ENCODE results near the gene PARVA.
A peak's percentile ranks its signal among the peaks of the same experiment; 100 is the strongest.

The PARVA gene

DNA sequence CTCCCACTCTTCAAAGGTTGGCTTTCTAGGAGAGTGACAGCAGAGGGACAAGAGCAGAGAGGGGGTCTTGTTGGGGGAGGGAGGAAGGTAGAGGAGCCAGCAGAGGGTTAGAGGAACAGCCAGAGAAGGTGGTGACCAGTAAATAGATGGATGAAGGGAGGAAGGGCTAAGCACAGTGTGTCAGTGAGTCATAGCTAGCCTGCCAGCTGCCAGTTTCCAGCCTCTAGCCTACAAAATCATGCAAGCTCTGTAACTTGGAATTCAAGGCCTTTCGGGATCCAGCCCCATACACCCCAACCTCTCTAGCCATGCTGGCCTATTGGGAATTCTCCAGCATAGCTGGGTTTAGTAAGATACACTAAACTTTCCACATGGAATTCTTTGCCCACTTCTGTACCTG is 149.4 kb downstream of the PARVA start:
- DNase-seq (ENCODE audit: low read depth, low spot score) = no peak

DNA sequence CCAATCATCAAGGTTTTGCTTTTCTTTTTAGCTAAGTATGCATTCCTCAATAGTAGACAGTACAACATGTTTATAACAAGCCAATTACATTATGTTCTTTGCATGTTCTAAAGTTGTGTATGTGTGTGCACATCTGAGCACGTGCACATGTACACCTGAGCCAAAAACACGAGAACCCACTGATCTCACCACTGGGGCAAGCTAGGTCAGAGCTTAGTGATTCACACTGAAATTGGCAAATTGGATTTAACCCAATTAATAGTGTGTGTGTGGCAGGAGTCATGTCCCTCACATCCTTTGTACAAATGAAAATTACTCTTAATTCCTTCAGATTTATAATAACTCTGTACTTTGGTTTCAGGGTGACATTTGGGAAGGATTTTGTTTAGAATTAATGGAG is 151.1 kb downstream of the PARVA start:
- no peak for DNase-seq (ENCODE audit: low read depth, low spot score)

DNA sequence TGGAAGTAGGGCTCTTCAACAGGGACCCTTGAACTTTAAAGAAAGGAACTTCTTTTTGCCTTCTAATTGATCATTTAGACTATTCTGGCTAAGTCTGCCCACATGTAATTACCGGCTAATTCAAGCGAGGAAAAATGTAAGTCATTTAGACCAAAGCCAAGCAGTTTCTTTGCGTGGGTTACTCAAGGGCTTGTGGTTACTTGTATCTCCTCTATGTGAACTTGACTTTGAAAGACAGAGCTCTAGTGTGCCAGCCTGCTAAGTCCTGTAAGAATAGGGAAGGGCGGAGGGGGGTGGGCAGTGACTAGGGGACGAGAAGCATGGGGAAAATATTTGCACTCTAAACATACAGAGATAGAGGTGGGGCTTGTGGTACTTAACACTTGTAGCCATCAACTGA is 151.7 kb downstream of the PARVA start:
- no peak for DNase-seq (ENCODE audit: low read depth, low spot score)

DNA sequence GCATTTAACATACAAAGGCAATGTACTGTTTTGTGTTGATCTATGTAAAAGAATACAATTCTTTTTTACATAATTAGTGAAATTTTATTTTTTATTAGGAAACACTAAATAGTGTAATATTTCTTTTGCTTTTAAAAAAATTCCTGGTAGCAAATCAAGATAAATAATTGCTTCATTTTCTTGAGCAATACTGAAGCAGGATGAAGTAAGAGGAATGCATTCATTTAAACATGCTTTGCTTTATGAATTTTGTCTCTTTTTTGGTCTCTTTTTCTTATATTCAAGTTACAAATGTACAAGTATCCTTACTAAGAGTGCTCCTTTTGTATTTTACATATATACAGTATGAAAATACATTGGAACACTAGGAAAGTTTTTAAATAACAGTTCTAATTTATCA is 152.4 kb downstream of the PARVA start:
- DNase-seq (ENCODE audit: low read depth, low spot score) = no peak

DNA sequence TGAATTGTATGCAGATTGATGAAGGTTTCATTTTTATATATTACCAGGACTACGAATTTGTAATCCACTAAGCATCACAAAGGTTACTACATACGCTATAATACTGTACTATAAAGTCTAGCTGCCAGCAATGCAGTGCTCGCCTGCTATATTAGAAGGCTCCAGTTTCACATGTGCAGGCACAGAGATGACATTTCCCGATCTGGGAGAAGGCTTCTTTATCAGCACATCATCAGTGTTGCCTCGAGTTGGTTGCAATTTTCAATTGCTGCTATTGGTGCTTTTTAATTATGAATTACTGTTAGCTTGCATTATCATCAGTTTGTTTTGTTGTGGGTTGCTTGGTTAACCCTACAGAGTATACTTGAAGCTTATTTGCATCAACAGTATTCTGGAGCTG is 153.6 kb downstream of the PARVA start:
- no peak for DNase-seq (ENCODE audit: low read depth, low spot score)

DNA sequence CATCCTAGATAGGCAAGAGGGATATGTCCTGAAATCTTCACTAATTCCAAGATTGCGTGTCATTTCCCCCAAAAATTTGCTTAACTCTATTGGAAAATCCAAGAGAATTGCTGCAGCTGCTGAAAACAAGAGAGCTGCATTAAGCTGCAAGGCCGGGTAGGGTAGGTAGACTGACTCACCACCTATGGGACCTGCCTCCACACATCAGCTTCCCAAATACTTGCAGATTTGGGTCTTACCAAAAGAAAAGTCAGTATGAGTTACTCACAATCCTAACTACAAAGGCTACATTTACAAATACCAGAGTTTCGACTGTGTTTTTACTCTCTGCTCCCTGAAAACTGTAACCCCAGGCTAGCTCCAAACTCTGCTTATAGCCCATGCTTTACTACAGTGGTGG is 154.3 kb downstream of the PARVA start:
- DNase-seq (ENCODE audit: low read depth, low spot score) = no peak

DNA sequence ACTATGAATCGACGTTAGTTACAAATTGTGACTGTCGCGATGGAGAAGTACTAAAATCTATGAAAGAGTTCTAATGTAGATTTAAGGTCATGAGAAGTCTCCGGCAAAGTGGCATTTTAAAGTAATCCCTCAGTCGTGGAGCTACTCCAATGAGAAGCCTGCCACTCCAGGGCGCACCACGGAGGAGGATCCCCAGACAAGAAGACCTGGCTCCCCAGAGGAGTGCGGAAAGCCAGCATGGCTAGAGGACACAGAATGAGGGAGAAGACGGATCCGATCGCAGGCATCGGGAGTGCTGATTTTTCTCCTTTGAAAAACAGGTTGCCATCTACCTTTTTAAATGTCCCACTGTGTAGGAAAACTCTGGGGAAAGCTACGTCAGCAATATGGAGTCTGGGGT is 155.2 kb downstream of the PARVA start:
- DNase-seq (ENCODE audit: low read depth, low spot score) = no peak

DNA sequence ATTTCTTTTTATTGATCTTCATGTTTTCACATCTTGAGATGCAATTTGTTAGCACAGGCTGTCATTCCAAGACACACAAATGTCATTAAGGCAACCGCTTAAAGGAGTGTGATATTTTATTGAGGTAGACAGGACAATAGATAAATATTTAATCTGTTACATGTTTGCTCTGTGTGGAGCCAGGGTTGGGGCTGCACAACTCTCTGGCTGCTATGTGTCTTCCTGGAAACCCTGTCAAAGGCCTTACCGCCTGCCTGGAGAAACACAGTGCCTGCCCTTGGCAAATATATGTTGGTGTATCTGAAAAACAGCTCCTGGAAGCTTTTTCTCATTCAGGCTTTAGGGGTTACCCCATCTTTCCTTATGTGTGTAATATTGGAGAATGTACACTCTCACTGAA is 157.2 kb downstream of the PARVA start:
- no peak for DNase-seq (ENCODE audit: low read depth, low spot score)

DNA sequence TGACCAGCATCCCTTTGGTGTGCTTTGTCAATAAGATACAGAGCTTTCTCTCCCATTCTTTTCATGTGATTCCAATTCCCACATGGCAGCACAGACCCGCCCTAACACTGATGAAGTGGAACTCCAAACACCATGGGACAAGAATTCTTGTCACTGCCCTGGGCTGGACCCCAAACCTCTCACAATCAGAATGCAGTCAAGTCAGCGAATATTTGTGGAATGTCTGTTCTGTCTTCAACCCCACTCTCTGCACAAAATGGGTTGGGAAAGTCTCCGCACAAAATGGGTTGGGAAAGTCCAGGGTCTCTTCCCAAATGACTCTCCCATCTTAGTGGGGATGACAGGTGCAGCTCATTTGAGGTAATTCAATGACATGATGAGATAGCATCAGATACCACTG is 157.9 kb downstream of the PARVA start:
- no peak for DNase-seq (ENCODE audit: low read depth, low spot score)

DNA sequence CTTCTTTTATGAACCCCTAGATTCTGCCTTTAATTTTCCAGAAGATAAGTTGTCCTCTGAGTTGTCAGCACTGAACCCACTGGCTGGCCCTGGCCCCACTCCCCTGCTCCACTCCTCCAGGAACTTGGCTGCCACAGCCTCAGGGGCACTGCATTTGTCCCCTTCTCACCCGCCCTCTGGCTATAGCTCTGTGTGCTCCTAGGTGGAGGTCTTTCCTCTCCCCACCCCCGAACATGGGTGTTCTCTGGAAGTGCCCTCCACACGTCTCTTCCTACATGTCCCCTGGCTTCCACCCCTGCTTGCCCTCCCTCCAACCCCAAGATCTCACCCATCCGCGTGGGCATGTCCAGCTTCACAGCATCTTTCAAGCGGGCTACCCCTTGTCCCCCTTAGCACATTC is 159.2 kb downstream of the PARVA start:
- no peak for DNase-seq (ENCODE audit: low read depth, low spot score)

DNA sequence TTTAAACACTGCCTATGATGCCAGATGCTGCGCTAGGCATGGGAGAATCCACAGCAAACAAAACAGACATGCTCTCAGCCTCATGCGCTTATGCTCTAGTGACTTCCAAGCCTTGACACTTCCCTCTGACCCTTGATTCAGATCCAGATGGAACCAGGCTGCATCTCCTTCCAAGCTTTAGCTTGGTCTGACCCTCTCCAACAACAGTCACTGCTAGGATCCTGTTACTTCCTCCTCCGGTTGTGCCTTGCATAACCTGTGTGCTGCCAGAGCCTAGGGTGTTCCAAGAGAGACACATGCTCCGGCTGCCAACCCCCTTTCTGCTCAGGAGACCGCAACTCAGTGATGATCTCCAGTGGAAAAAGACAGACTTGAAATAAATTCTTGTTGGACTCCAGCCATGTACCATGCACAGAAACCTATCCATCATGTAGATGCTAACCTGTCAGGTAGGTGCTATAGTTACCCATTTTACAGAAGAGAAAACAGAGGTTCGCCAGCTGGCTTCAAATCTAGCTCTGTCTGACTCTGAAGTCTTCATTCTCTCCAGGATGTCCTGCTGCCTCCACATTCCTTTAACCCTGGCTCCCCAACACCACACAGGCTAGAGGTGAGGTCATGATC is 160.5 kb downstream of the PARVA start:
- DNase-seq (ENCODE audit: low read depth, low spot score) = no peak

DNA sequence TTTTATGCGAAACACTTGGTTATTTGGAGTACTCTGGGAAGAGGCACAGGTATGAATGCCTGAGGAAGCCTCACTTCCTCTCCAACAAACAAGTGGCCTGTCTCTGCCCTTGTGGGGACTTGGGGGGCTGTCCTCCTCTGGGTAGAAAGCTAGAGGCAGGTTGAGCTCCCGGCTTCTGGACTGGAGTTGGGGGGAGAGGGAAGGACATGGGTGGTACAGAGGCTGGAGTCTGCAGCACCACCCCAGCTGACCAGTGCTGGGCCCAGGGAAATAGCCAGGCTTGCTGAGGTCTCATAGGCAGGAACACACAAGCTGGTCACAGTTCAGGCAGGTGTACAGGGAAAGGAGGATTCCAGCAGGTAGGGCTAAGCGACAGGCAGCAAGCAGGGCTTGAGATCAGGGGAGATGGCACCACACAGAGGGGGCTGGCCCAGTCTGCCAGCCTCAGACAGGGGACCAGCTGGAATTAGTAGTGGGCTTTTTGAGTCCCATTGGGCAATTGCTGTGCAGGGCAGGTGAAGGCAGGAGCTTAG is 161.6 kb downstream of the PARVA start:
- no peak for DNase-seq (ENCODE audit: low read depth, low spot score)

DNA sequence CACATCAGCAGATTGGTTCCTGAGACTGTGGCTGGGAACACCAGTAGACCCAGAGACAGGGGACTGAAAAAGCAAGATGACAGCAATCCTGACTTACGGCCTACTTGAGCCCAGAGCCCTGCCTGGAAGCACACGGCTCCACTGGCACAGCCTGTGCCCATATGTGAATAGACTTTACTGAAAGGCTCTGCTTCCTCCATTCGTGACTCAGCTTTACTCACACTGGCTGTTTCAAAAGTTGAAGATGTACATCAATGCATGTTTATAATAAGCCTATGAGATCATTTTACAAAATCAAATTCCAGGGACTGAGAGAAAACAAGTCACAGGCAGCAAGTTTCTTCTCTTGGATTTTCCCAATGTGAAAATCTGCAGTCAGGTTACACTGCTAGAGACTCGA is 162.2 kb downstream of the PARVA start:
- DNase-seq (ENCODE audit: low read depth, low spot score) = peak; percentile 40

DNA sequence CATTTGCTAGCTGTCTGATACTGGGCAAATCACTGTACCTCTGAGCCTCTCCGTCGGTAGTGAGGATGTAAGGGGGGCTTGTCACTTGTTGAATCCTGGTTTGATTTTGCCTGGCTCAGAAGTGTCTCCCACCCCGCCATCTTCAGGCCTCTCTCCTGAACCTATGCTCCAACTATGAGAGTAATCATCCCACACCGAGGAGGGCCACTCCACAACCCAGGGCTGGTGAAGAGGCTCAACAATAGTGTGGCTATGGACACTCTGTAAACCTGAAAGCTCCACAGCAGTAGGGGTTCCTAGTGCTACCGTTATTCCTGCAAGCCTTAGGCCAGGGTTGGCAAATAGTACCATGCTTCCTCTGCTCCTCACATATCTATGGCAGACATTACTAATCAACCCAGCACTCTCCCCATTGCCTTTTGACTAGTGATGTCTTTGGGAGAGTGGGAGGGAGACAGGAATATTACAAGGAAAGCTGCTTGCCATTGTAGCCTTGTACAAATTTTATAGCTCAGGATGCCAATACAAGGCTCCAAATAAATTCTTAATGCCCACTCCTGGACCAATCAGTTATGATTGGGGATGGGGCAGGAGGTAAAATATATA is 162.8 kb downstream of the PARVA start:
- DNase-seq (ENCODE audit: low read depth, low spot score) = no peak

DNA sequence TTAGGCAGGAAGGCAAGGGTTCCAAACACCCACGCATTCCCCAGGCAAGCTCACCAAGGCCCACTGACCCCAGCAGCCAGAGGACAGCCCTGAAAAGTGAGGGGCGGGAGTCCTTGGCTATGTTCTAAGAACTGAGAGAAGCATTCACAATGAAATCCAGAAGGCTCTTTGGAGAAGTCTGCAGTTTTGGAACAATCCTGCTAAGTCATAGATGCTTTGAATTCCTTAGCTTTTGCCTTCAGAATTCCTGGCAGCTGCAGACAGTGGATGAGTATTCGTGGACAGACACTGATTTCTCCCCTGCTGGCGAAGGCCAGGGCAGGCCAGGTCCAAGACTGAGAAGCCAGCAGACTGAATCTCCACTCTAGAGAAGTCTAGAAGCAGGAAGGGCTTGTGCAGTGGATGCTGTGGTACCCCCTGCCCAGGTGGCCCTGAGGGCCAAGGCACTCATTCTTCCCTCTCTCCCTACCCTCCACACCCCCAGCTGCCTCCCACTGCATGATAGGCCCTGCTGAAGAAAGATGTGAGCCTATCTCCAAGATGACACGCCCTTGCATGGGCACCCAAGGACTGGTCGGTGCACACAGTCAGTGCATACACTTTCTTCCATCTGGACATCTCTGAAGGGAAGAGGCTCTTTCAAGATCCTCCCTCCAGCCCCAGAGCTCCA is 163.7 kb downstream of the PARVA start:
- DNase-seq (ENCODE audit: low read depth, low spot score) = no peak

DNA sequence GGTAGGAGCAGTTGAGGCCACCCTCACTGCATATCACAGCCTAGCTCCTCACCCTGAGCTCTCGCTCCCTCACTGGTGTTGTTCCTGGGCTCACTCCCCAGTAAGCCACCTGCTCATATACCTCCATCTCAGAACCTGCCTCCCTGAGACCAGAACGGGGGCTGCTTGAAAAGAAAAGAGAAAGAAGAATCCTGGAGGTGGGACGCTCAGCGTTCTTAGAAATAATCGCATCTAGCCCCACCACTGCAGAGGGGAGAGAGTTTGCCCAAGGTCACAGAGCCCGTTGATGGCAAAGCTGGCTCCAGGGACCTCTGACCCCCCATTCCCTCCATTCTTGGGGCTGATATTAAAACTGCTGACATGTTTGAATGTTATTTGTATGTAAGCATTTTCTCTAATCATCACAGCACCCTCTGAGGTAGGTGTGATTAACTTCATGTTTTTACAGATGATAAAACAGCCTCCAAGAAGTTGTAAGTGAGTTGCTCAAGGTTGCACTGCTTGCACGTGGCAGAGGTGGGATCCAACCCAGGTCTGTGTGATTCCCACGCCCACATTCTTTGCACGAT is 164.3 kb downstream of the PARVA start:
- DNase-seq (ENCODE audit: low read depth, low spot score) = no peak

DNA sequence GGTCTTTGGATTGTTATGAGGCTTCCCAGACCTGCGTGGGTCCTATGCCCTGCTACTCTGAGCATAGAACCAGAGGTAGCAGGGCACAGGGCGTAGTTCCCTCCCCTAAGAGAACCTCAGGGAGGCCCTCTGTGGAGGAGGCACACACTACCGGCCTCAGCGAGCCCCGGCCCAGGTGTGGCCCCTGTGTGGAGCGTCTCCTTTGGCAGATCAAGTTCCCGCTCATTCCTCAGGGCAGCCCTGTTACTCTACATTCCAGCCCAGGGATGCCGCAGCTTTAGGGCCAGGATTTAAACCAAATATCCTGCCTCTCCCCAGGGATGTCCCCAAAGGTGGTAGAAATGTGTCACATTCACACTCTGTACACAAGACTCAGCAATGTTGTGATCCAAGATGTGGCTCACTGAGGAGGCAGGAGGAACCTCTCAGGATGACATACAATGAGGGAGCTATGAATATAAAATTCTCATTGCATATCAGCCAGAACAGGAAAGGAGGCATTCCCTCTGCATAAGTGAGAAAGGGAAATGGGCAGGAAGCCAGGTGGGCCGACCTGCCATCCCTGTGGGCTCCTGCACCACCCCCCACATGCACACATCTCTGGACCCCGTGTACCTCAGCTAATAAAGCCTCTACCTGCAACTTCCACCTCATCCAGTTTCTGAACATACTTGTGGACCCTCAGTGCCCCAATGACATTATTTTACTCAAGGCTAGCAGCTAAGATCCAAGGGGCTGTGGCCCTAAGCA is 165.0 kb downstream of the PARVA start:
- no peak for DNase-seq (ENCODE audit: low read depth, low spot score)

DNA sequence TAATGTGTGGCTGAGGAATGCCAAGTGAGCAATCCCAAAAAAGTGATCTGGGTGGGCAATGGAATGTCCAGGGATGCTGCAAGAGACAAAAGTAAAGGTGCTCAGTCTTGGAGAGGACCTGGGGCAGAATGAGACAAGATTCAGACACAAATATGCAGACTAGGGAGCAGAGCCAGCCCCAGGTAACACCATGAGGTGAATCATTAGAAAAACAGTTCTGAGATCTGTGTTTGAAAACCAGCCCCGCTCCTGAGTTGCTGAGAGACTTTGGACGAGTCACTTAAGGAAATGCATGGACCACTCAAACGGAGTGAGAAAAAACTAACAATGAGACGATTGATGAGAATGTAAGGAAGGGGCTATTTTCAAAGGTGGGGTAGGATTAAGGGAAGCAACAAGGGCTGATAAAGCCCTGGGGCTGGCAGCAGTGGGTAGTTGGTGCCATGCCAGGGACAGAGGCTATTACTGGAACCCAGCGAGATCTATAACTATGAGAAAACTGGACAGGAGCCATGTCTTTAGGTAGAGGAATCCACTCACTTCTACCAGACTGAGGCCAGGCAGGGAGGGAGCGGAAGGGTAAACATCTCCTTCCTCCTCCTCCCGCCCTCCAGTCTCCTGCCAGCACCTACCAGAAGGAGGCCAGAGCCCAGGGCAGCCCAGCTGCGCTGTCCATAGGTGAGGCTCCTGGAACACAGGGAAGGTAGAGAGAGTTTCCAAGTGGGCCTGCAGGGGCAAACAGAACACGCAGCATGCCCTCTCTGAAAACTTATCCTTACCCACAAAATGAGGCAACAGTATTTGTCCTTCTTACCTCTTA is 166.4 kb downstream of the PARVA start:
- no peak for DNase-seq (ENCODE audit: low read depth, low spot score)

DNA sequence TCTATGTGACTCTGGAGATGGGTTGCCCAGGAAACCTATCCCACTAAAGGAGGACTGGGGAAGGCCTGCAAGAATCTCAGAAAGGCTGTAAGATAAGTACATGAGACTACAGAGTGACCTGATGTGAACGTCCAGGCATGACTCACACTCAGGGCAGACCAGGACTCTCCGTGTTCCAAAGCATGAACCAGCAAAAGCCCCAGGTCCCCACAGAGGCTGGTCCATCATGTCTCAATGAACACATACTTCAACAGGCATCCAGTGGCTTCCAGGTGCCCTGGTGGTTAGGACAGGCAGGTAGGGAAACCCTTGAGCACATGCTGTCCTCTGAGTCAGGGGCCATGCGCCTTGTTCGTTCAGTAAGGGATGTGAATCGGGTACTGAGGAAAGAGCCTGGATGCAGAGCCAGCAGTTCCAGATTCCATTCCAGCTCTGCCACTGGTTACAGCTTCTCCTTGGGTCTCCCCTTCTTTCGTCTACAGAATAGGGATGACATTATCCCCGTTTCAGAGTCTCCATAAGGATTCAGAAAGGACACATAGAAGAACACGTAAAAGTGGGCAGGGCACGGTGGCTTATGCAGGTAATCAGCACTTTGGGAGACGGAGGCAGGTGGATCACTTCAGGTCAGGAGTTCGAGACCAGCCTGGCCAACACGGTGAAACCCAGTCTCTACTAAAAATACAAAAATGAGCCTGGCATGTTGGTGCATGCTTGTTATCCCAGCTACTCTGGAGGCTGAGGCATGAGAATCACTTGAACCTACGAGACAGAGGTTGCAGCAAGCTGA is 167.8 kb downstream of the PARVA start:
- no peak for DNase-seq (ENCODE audit: low read depth, low spot score)

DNA sequence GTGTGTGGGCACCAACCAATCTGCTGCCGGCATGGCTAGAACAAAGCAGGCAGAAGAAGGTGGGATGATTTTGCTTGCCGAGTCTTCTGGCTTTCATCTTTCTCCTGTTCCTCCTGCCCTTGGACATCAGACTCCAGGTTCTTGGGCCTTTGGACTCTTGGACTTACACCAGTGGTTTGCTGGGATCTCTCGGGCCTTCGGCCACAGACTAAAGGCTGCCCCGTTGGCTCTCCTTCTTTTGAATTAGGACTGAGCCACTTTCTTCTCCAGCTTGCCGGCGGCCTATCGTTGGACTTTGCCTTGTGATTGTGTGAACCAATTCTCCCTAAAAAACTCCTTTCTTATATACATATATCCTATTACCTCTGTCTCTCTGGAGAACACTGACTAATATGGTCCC is 168.8 kb downstream of the PARVA start:
- no peak for DNase-seq (ENCODE audit: low read depth, low spot score)
